HL-60 (cell line): ENCODE results near the gene FAH.

Source experiments
- GABPA ChIP-seq: IDR thresholded peaks from 2 replicates; pipeline ENCODE4 v1.6.1; 2012; ENCODE audit warnings: low read depth
- POLR2AphosphoS5 ChIP-seq: IDR thresholded peaks from 2 replicates; pipeline ENCODE4 v1.6.1; 2012; ENCODE audit warnings: low read depth
- SPI1 ChIP-seq: IDR thresholded peaks from 2 replicates; pipeline ENCODE4 v1.6.1; 2012; ENCODE audit warnings: low read depth, mild to moderate bottlenecking, borderline replicate concordance
- TF ChIP-seq, protein P1 (sequence below): IDR thresholded peaks from 2 replicates; pipeline ENCODE4 v1.6.1; 2012; ENCODE audit warnings: low read depth; ENCODE audit not compliant: insufficient replicate concordance
- TF ChIP-seq, protein P2 (sequence below): IDR thresholded peaks from one replicate; pipeline ENCODE4 v1.5.1; 2011; ENCODE audit warnings: low read length, control low read depth, inconsistent platforms; ENCODE audit not compliant: insufficient read depth

GRCh38 chr15:80107774-80108173 lies 45.0 kb upstream of the FAH start:
- TF ChIP-seq, protein P1, sequence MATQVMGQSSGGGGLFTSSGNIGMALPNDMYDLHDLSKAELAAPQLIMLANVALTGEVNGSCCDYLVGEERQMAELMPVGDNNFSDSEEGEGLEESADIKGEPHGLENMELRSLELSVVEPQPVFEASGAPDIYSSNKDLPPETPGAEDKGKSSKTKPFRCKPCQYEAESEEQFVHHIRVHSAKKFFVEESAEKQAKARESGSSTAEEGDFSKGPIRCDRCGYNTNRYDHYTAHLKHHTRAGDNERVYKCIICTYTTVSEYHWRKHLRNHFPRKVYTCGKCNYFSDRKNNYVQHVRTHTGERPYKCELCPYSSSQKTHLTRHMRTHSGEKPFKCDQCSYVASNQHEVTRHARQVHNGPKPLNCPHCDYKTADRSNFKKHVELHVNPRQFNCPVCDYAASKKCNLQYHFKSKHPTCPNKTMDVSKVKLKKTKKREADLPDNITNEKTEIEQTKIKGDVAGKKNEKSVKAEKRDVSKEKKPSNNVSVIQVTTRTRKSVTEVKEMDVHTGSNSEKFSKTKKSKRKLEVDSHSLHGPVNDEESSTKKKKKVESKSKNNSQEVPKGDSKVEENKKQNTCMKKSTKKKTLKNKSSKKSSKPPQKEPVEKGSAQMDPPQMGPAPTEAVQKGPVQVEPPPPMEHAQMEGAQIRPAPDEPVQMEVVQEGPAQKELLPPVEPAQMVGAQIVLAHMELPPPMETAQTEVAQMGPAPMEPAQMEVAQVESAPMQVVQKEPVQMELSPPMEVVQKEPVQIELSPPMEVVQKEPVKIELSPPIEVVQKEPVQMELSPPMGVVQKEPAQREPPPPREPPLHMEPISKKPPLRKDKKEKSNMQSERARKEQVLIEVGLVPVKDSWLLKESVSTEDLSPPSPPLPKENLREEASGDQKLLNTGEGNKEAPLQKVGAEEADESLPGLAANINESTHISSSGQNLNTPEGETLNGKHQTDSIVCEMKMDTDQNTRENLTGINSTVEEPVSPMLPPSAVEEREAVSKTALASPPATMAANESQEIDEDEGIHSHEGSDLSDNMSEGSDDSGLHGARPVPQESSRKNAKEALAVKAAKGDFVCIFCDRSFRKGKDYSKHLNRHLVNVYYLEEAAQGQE, result no peak
- TF ChIP-seq, protein P2, sequence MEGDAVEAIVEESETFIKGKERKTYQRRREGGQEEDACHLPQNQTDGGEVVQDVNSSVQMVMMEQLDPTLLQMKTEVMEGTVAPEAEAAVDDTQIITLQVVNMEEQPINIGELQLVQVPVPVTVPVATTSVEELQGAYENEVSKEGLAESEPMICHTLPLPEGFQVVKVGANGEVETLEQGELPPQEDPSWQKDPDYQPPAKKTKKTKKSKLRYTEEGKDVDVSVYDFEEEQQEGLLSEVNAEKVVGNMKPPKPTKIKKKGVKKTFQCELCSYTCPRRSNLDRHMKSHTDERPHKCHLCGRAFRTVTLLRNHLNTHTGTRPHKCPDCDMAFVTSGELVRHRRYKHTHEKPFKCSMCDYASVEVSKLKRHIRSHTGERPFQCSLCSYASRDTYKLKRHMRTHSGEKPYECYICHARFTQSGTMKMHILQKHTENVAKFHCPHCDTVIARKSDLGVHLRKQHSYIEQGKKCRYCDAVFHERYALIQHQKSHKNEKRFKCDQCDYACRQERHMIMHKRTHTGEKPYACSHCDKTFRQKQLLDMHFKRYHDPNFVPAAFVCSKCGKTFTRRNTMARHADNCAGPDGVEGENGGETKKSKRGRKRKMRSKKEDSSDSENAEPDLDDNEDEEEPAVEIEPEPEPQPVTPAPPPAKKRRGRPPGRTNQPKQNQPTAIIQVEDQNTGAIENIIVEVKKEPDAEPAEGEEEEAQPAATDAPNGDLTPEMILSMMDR, result no peak
- TF ChIP-seq GABPA (no peak), POLR2AphosphoS5 (no peak), SPI1 (no peak)
